ENCODE results near the gene CAPN5.

Gene CAPN5

GRCh38 chr11:77030834-77031414, 35.8 kb upstream of the CAPN5 start:
- Histone ChIP-seq H3K4me1 (ENCODE audit: control insufficient read depth in 2 of 2, insufficient read depth in 2 of 2, low read length in 2 of 2) (peaks cover 6 to 36% of the 10 kb centered on the region in 2 donors), H3K4me3 (ENCODE audit: low read length in 2 of 2) (no peak overlapping the region), H3K36me3 (ENCODE audit: control insufficient read depth in 2 of 2, insufficient read depth in 2 of 2, low read length in 2 of 2) (no peaks in the 10 kb centered on the region), H3K27me3 (ENCODE audit: control insufficient read depth in 2 of 2, insufficient read depth in 2 of 2, low read length in 2 of 2) (peaks cover 0 to 4% of the 10 kb centered on the region in 2 donors), H3K9me3 (ENCODE audit: control insufficient read depth in 2 of 2, low read length in 2 of 2) (no peaks in the 10 kb centered on the region), H3K27ac (ENCODE audit: low read depth in 2 of 2, low read length in 2 of 2) (peak overlapping the region; percentile 73 to 92), H3K9ac (ENCODE audit: low read depth in 1 of 2, low read length in 2 of 2) (peak overlapping the region in 1 of 2 donors; percentile 59)

GRCh38 chr11:77031599-77031998, 35.2 kb upstream of the CAPN5 start:
- peaks cover 9 to 43% of the 10 kb centered on the region in 2 donors for H3K4me1 ChIP-seq (ENCODE audit: control insufficient read depth in 2 of 2, insufficient read depth in 2 of 2, low read length in 2 of 2)
- H3K27ac ChIP-seq (ENCODE audit: low read depth in 2 of 2, low read length in 2 of 2) = peak overlapping the region in 1 of 2 donors; percentile 92
- H3K9ac ChIP-seq (ENCODE audit: low read depth in 1 of 2, low read length in 2 of 2) = no peak overlapping the region
- peaks cover 0 to 5% of the 10 kb centered on the region in 2 donors for H3K27me3 ChIP-seq (ENCODE audit: control insufficient read depth in 2 of 2, insufficient read depth in 2 of 2, low read length in 2 of 2)
- no peak overlapping the region for H3K4me3 ChIP-seq (ENCODE audit: low read length in 2 of 2)
- H3K9me3 ChIP-seq (ENCODE audit: control insufficient read depth in 2 of 2, low read length in 2 of 2) = no peaks in the 10 kb centered on the region
- no peaks in the 10 kb centered on the region for H3K36me3 ChIP-seq (ENCODE audit: control insufficient read depth in 2 of 2, insufficient read depth in 2 of 2, low read length in 2 of 2)

- no peaks in the 10 kb centered on the region for H3K36me3 ChIP-seq (ENCODE audit: control insufficient read depth in 2 of 2, insufficient read depth in 2 of 2, low read length in 2 of 2)
- H3K4me3 ChIP-seq (ENCODE audit: low read length in 2 of 2) = peak overlapping the region; percentile 61 to 65
- no peaks in the 10 kb centered on the region for H3K9me3 ChIP-seq (ENCODE audit: control insufficient read depth in 2 of 2, low read length in 2 of 2)
- H3K4me1 ChIP-seq (ENCODE audit: control insufficient read depth in 2 of 2, insufficient read depth in 2 of 2, low read length in 2 of 2) = peaks cover 14 to 35% of the 10 kb centered on the region in 2 donors
- peak overlapping the region in 1 of 2 donors; percentile 40 for H3K9ac ChIP-seq (ENCODE audit: low read depth in 1 of 2, low read length in 2 of 2)
- H3K27me3 ChIP-seq (ENCODE audit: control insufficient read depth in 2 of 2, insufficient read depth in 2 of 2, low read length in 2 of 2) = peaks cover 0 to 8% of the 10 kb centered on the region in 2 donors
- H3K27ac ChIP-seq (ENCODE audit: low read depth in 2 of 2, low read length in 2 of 2) = peak overlapping the region; percentile 77 to 81
Measured at GRCh38 chr11:77035039-77035438, 31.7 kb upstream of the CAPN5 start.

- Histone ChIP-seq H3K4me1 (ENCODE audit: control insufficient read depth in 2 of 2, insufficient read depth in 2 of 2, low read length in 2 of 2) (peaks cover 11 to 30% of the 10 kb centered on the region in 2 donors), H3K36me3 (ENCODE audit: control insufficient read depth in 2 of 2, insufficient read depth in 2 of 2, low read length in 2 of 2) (no peaks in the 10 kb centered on the region), H3K9me3 (ENCODE audit: control insufficient read depth in 2 of 2, low read length in 2 of 2) (no peaks in the 10 kb centered on the region), H3K4me3 (ENCODE audit: low read length in 2 of 2) (peak overlapping the region; percentile 61 to 65), H3K27ac (ENCODE audit: low read depth in 2 of 2, low read length in 2 of 2) (peak overlapping the region; percentile 77 to 81), H3K9ac (ENCODE audit: low read depth in 1 of 2, low read length in 2 of 2) (peak overlapping the region in 1 of 2 donors; percentile 40), H3K27me3 (ENCODE audit: control insufficient read depth in 2 of 2, insufficient read depth in 2 of 2, low read length in 2 of 2) (peaks cover 0 to 8% of the 10 kb centered on the region in 2 donors)
Measured at GRCh38 chr11:77035580-77035979, 31.2 kb upstream of the CAPN5 start.

GRCh38 chr11:77036398-77036797, 30.4 kb upstream of the CAPN5 start:
- H3K27me3 ChIP-seq (ENCODE audit: control insufficient read depth in 2 of 2, insufficient read depth in 2 of 2, low read length in 2 of 2) = peaks cover 0 to 4% of the 10 kb centered on the region in 2 donors
- H3K9me3 ChIP-seq (ENCODE audit: control insufficient read depth in 2 of 2, low read length in 2 of 2) = no peaks in the 10 kb centered on the region
- H3K4me1 ChIP-seq (ENCODE audit: control insufficient read depth in 2 of 2, insufficient read depth in 2 of 2, low read length in 2 of 2) = peaks cover 9 to 24% of the 10 kb centered on the region in 2 donors
- H3K27ac ChIP-seq (ENCODE audit: low read depth in 2 of 2, low read length in 2 of 2) = peak overlapping the region; percentile 77 to 81
- H3K36me3 ChIP-seq (ENCODE audit: control insufficient read depth in 2 of 2, insufficient read depth in 2 of 2, low read length in 2 of 2) = no peaks in the 10 kb centered on the region
- peak overlapping the region; percentile 40 to 42 for H3K9ac ChIP-seq (ENCODE audit: low read depth in 1 of 2, low read length in 2 of 2)
- peak overlapping the region; percentile 61 to 65 for H3K4me3 ChIP-seq (ENCODE audit: low read length in 2 of 2)

GRCh38 chr11:77037057-77037456, 29.7 kb upstream of the CAPN5 start:
- Histone ChIP-seq H3K9me3 (ENCODE audit: control insufficient read depth in 2 of 2, low read length in 2 of 2) (no peaks in the 10 kb centered on the region), H3K9ac (ENCODE audit: low read depth in 1 of 2, low read length in 2 of 2) (peak overlapping the region; percentile 40 to 42), H3K4me1 (ENCODE audit: control insufficient read depth in 2 of 2, insufficient read depth in 2 of 2, low read length in 2 of 2) (peaks cover 9 to 24% of the 10 kb centered on the region in 2 donors), H3K4me3 (ENCODE audit: low read length in 2 of 2) (peak overlapping the region; percentile 61 to 65), H3K36me3 (ENCODE audit: control insufficient read depth in 2 of 2, insufficient read depth in 2 of 2, low read length in 2 of 2) (peaks cover 0 to 2% of the 10 kb centered on the region in 2 donors), H3K27ac (ENCODE audit: low read depth in 2 of 2, low read length in 2 of 2) (peak overlapping the region; percentile 77 to 81), H3K27me3 (ENCODE audit: control insufficient read depth in 2 of 2, insufficient read depth in 2 of 2, low read length in 2 of 2) (peaks cover 2 to 4% of the 10 kb centered on the region in 2 donors)

- Histone ChIP-seq H3K9me3 (ENCODE audit: control insufficient read depth in 2 of 2, low read length in 2 of 2) (no peaks in the 10 kb centered on the region), H3K4me1 (ENCODE audit: control insufficient read depth in 2 of 2, insufficient read depth in 2 of 2, low read length in 2 of 2) (peaks cover 9 to 29% of the 10 kb centered on the region in 2 donors), H3K36me3 (ENCODE audit: control insufficient read depth in 2 of 2, insufficient read depth in 2 of 2, low read length in 2 of 2) (peaks cover 0 to 8% of the 10 kb centered on the region in 2 donors), H3K27me3 (ENCODE audit: control insufficient read depth in 2 of 2, insufficient read depth in 2 of 2, low read length in 2 of 2) (peaks cover 3 to 4% of the 10 kb centered on the region in 2 donors), H3K27ac (ENCODE audit: low read depth in 2 of 2, low read length in 2 of 2) (peak overlapping the region in 1 of 2 donors; percentile 12), H3K9ac (ENCODE audit: low read depth in 1 of 2, low read length in 2 of 2) (peak overlapping the region in 1 of 2 donors; percentile 58), H3K4me3 (ENCODE audit: low read length in 2 of 2) (peak overlapping the region in 1 of 2 donors; percentile 17)
Measured at GRCh38 chr11:77038029-77038824, 28.5 kb upstream of the CAPN5 start.

- Histone ChIP-seq H3K4me3 (ENCODE audit: low read length in 2 of 2) (peak overlapping the region; percentile 17 to 56), H3K27ac (ENCODE audit: low read depth in 2 of 2, low read length in 2 of 2) (peak overlapping the region; percentile 12 to 28), H3K4me1 (ENCODE audit: control insufficient read depth in 2 of 2, insufficient read depth in 2 of 2, low read length in 2 of 2) (peaks cover 9 to 27% of the 10 kb centered on the region in 2 donors), H3K9ac (ENCODE audit: low read depth in 1 of 2, low read length in 2 of 2) (peak overlapping the region in 1 of 2 donors; percentile 58), H3K36me3 (ENCODE audit: control insufficient read depth in 2 of 2, insufficient read depth in 2 of 2, low read length in 2 of 2) (peaks cover 0 to 8% of the 10 kb centered on the region in 2 donors), H3K27me3 (ENCODE audit: control insufficient read depth in 2 of 2, insufficient read depth in 2 of 2, low read length in 2 of 2) (peaks cover 3 to 4% of the 10 kb centered on the region in 2 donors), H3K9me3 (ENCODE audit: control insufficient read depth in 2 of 2, low read length in 2 of 2) (no peaks in the 10 kb centered on the region)
Measured at GRCh38 chr11:77038825-77039326, 27.9 kb upstream of the CAPN5 start.

GRCh38 chr11:77039491-77040400, 27.0 kb upstream of the CAPN5 start:
- Histone ChIP-seq H3K9ac (ENCODE audit: low read depth in 1 of 2, low read length in 2 of 2) (peak overlapping the region in 1 of 2 donors; percentile 58), H3K27me3 (ENCODE audit: control insufficient read depth in 2 of 2, insufficient read depth in 2 of 2, low read length in 2 of 2) (peaks cover 3 to 4% of the 10 kb centered on the region in 2 donors), H3K4me3 (ENCODE audit: low read length in 2 of 2) (peak overlapping the region; percentile 55 to 56)

More at GRCh38 chr11:77039491-77040400, 27.0 kb upstream of the CAPN5 start:
- Histone ChIP-seq H3K9me3 (ENCODE audit: control insufficient read depth in 2 of 2, low read length in 2 of 2) (no peaks in the 10 kb centered on the region), H3K4me1 (ENCODE audit: control insufficient read depth in 2 of 2, insufficient read depth in 2 of 2, low read length in 2 of 2) (peaks cover 9 to 19% of the 10 kb centered on the region in 2 donors), H3K27ac (ENCODE audit: low read depth in 2 of 2, low read length in 2 of 2) (peak overlapping the region in 1 of 2 donors; percentile 12), H3K36me3 (ENCODE audit: control insufficient read depth in 2 of 2, insufficient read depth in 2 of 2, low read length in 2 of 2) (peaks cover 0 to 8% of the 10 kb centered on the region in 2 donors)
